GM12875 (cell line): ENCODE measurements around the gene EMP2.

Source experiments
- H3K4me3 ChIP-seq: one replicate; pipeline ENCODE4 v1.5.1; 2011; ENCODE audit warnings: low read depth, low read length, control low read depth
- TF ChIP-seq, protein P1 (sequence below): IDR thresholded peaks from 2 replicates; pipeline ENCODE4 v1.5.1; 2011; ENCODE audit warnings: low read depth, mild to moderate bottlenecking, control low read depth, inconsistent platforms, low read length, moderate library complexity, borderline replicate concordance; ENCODE audit not compliant: insufficient read depth

EMP2 gene

DNA sequence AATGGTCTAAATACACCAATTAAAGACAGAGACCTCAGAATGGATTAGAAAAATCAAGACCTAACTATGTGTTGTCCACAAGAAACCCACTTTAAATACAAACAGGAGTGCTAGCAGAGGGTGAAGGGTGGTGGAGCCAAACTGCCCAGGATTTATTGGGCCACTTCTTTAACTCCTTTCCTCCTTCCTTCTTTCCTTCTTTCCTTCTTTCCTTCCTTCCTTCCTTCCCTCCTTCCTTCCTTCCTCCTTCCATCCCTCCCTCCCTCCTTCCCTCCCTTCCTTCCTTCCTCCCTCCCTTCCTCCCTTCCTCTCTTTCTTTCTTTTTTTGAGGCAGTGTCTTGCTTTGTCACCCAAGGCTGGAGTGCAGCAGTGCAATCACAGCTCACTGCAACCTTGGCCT is 34.3 kb upstream of the EMP2 start:
- H3K4me3 ChIP-seq, result no peak overlapping the region
- TF ChIP-seq, protein P1, sequence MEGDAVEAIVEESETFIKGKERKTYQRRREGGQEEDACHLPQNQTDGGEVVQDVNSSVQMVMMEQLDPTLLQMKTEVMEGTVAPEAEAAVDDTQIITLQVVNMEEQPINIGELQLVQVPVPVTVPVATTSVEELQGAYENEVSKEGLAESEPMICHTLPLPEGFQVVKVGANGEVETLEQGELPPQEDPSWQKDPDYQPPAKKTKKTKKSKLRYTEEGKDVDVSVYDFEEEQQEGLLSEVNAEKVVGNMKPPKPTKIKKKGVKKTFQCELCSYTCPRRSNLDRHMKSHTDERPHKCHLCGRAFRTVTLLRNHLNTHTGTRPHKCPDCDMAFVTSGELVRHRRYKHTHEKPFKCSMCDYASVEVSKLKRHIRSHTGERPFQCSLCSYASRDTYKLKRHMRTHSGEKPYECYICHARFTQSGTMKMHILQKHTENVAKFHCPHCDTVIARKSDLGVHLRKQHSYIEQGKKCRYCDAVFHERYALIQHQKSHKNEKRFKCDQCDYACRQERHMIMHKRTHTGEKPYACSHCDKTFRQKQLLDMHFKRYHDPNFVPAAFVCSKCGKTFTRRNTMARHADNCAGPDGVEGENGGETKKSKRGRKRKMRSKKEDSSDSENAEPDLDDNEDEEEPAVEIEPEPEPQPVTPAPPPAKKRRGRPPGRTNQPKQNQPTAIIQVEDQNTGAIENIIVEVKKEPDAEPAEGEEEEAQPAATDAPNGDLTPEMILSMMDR, result no peak

DNA sequence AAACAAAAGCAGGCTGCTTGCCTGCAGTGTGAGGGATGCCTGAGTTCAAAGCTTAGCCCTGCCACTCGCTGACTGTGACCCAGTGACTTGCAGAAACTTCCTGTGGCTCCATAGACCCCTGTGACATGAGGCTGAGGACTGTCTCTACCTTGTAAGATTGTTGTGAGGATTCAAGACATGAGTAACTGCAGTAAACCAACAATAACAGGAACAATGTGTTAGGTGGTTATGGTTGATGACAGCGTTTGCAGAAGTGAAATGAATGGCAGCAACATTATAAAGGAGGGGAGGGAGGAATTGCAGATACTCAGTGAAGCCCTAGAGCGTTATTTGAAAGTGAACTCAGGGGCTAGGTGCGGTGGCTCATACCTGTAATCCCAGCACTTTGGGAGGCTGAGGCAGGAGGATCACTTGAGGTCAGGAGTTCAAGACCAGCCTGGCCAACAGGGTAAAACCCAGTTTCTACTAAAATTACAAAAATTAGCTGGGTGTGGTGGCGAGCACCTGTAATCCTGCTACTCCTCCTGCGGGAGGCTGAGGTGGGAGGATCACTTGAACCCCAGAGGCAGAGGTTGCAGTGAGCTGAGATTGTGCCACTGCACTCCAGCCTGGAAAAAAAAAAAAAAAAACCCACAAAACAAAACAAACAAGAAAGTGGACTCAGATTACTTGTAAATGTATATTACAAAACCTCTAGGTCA is 33.5 kb upstream of the EMP2 start:
- TF ChIP-seq, protein P1, result no peak
- H3K4me3 ChIP-seq, result no peak overlapping the region

DNA sequence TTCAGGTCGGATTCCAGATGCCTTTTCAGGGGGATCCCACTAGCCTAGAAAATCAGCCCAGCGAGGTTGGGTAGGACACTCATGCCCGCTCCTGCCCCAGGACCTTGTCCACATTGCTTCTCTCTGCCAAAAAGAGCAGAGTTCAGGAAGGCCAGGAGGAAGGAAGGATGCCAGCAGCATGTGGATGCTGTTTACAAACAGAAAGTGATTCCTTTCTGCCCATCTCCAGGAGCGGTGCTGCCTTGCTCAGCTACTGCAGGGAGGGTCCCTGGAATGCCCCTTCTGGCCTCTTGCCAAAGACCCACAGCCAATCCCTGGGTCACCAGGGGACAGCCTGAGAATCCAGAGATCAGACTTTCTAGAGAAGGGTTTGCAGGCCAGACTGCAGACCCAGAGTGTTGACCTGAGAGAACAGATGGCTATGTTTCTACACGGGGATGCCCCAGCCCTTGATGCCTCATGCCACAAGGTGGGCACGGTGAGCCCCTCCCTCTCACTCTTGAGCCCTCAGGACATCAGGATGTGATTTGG is 32.3 kb upstream of the EMP2 start:
- TF ChIP-seq, protein P1, result no peak
- H3K4me3 ChIP-seq, result no peak overlapping the region

DNA sequence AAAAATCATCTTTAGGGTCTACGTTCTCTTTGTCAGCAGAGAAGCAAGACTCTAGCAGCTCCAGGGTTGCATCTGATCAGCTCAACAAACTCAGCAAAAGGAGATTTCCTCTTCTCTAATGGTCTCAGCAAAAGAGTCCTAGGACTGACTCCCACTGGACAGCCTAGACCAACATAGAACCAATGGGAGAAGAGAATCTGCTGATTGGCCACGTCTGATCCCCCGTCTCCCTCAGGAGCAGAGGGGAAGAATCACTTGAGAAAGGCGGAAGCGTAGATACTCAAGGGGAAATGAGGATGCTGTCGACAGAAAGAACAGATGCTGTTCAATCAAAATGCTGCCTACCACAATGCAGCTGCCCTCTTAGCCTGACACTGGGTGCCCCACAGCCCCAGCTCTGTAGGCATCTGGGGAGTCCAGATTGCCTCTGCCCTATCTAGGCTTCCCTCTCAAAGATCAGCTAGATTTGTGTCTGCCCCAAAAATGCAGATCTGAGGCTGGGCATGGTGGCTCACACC is 31.5 kb upstream of the EMP2 start:
- H3K4me3 ChIP-seq, result no peak overlapping the region
- TF ChIP-seq, protein P1, result no peak

DNA sequence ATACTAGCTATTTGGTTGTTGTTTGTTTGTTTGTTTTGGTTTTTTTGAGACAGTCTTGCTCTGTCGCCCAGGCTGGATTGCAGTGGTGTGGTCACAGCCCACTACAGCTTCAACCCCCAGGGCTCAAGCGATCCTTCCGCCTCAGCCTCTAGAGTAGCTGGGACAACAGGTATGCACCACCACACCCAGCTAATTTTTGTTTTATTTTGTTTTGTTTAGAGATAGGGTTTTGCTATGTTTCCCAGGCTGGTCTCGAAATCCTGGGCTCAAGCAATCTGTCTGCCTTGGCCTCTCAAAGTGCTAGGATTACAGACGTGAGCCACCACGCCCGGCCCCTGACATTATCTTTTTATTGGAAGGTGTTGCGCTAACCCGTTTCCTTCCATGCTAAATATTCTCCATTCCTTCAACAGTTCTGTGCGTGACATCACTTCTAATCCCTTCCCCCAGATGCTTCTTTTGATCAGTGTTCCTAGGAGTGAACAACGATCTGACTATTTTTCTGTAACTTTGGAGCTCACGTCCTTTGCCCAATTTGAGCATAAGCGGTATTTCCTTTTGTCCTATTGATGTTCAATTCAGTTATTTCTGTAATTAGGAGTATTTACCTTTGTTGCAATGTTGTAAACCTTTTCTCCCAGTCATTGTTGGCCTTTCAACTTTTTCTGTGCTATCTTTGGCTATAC is 30.2 kb upstream of the EMP2 start:
- no peak overlapping the region for H3K4me3 ChIP-seq
- TF ChIP-seq, protein P1, result no peak

DNA sequence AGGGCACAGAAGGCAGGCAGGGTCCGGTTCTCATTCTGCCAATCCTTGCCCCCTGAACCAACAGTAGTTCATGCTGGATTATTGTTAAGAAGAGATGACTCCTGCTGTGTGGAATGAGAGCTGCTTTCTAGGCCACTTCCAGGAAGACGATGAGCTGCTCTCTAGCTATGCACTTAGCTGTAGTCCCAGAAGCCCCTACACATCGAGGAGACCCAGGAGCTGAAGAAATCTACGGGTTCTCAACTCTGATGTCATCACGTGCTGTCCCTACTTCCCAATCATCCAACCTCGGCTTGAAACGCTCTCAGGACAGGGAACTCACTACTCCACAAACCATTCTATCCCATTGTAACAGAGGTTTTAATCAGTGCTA is 29.0 kb upstream of the EMP2 start:
- H3K4me3 ChIP-seq, result no peak overlapping the region

More for the DNA sequence above, 29.0 kb upstream of the EMP2 start:
- TF ChIP-seq, protein P1, result no peak
